Ecto neural progenitor cell (in vitro differentiated cells): ENCODE results near the gene FXYD6.
A peak's percentile ranks its signal among the peaks of the same experiment; 100 is the strongest.
"Not testable (repeated sequence)": the region's sequence is repeated elsewhere in the genome, so short reads cannot be mapped to it uniquely, and the experiment has no call there.

Source experiments
- DNase-seq: peaks from one replicate; pipeline ENCODE4 v3.0.0-alpha.2; 2018; ENCODE audit warnings: low spot score

The FXYD6 gene

GRCh38 chr11:117868815-117869561, 7.5 kb downstream of the FXYD6 start:
- no peak for DNase-seq

- no peak for DNase-seq
These were observed 8.4 kb downstream of the FXYD6 start for GRCh38 chr11:117868088-117868487.

GRCh38 chr11:117866526-117866925, 9.9 kb downstream of the FXYD6 start:
- DNase-seq = no peak

- not testable (repeated sequence) for DNase-seq
These were observed 10.9 kb downstream of the FXYD6 start for GRCh38 chr11:117865546-117865945.

- no peak for DNase-seq
These were observed 13.1 kb downstream of the FXYD6 start for GRCh38 chr11:117863383-117863782.

GRCh38 chr11:117862753-117863152, 13.7 kb downstream of the FXYD6 start:
- DNase-seq = no peak

- DNase-seq = no peak
These were observed 14.3 kb downstream of the FXYD6 start for GRCh38 chr11:117862019-117862725.

- DNase-seq = peak; percentile 88
These were observed 15.1 kb downstream of the FXYD6 start for GRCh38 chr11:117861151-117862018.

GRCh38 chr11:117860139-117860538, 16.3 kb downstream of the FXYD6 start:
- no peak for DNase-seq

- no peak for DNase-seq
These were observed 16.9 kb downstream of the FXYD6 start for GRCh38 chr11:117859488-117860112.

GRCh38 chr11:117859061-117859460, 17.4 kb downstream of the FXYD6 start:
- DNase-seq = no peak

- DNase-seq = no peak
These were observed 18.6 kb downstream of the FXYD6 start for GRCh38 chr11:117857734-117858414.

GRCh38 chr11:117855912-117856651, 20.4 kb downstream of the FXYD6 start:
- DNase-seq = peak; percentile 16

GRCh38 chr11:117855186-117855845, 21.1 kb downstream of the FXYD6 start:
- DNase-seq = peak; percentile 39

GRCh38 chr11:117852309-117852708, 24.1 kb downstream of the FXYD6 start:
- DNase-seq = no peak

- no peak for DNase-seq
These were observed 24.6 kb downstream of the FXYD6 start for GRCh38 chr11:117851852-117852251.

- peak; percentile 42 for DNase-seq
These were observed 25.4 kb downstream of the FXYD6 start for GRCh38 chr11:117851106-117851505.

- DNase-seq = peak; percentile 43
These were observed 26.6 kb downstream of the FXYD6 start for GRCh38 chr11:117849781-117850414.

GRCh38 chr11:117843666-117844484, 32.6 kb downstream of the FXYD6 start:
- DNase-seq = peak; percentile 85
